Measurements from ENCODE around the gene PUS1. TPM values are rescaled to one million over a fixed set of nuclear protein-coding genes. Genes with fewer than 3 reads are reported as not detected.

PUS1 gene
- total RNA-seq, 2 experiments from 2014 or later = 43.5 to 78.3 TPM

DNA sequence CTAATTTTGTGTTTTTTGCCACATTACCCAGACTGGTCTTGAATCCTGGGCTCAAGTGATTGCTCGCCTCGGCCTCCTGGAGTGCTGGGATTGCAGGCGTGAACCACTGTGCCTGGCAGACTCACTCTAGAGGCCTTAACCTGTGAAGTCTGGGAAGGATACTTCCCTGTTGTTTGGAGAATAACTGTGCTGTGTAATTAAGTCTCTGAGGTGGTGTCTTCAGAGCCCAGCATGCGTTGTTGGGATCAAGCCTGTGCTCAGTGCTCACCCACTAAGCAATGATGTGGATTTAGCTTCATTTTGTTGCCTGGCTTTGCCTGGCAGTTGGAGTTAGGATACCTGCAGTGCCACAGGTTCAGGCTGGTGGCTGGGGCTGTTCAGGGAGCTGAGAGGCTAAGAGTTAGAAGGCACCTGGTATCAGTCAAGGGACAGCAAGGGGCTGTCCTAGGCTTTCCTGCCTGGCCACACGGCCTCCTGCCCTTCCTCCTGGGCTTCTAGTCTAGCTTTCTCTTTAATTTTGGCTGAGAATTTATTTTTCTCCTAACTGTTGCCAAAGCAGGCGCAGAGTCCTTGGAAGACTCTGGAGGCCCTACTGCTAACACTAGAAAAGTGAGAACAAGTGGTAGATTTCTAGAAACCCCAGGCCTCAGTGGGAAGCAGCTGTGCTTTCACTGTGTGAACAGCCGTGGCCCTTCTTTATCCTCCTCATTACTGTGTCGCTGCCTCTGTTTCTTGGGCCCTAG lies 59.1 kb downstream of the PUS1 start:
- no peak for DNase-seq (ENCODE audit: low spot score)
- no peak overlapping the region for H3K4me2 ChIP-seq (ENCODE audit: low read length)
- no peaks in the 10 kb centered on the region for H3K9me2 ChIP-seq (ENCODE audit: insufficient read depth, low read length)
- H3K36me3 ChIP-seq (ENCODE audit: insufficient read depth, low read length) = peaks cover 89% of the 10 kb centered on the region
- no peaks in the 10 kb centered on the region for H3K4me1 ChIP-seq (ENCODE audit: insufficient read depth, low read length, poor library complexity, severe bottlenecking)
- no peaks in the 10 kb centered on the region for H3K9me3 ChIP-seq (ENCODE audit: low read length)
- H3K4me3 ChIP-seq (ENCODE audit: low read depth, low read length, poor library complexity, severe bottlenecking) = no peak overlapping the region
- BruUV-seq (replicated peaks) = no TSS peak
- POLR2A ChIA-PET = no interaction called here
- no peaks in the 10 kb centered on the region for H4K20me1 ChIP-seq (ENCODE audit: insufficient read depth, low read length)
- H3K79me2 ChIP-seq (ENCODE audit: insufficient read depth, low read depth, low read length) = no peaks in the 10 kb centered on the region
- H3K27ac ChIP-seq (ENCODE audit: low read depth, low read length, poor library complexity, severe bottlenecking) = no peak overlapping the region
- intact Hi-C loops (cut with micrococcal nuclease; ENCODE audit: unreplicated experiment) = no loop called here
- CTCF ChIA-PET (ENCODE audit: unreplicated experiment) = no interaction called here
- TF ChIP-seq, protein P1, sequence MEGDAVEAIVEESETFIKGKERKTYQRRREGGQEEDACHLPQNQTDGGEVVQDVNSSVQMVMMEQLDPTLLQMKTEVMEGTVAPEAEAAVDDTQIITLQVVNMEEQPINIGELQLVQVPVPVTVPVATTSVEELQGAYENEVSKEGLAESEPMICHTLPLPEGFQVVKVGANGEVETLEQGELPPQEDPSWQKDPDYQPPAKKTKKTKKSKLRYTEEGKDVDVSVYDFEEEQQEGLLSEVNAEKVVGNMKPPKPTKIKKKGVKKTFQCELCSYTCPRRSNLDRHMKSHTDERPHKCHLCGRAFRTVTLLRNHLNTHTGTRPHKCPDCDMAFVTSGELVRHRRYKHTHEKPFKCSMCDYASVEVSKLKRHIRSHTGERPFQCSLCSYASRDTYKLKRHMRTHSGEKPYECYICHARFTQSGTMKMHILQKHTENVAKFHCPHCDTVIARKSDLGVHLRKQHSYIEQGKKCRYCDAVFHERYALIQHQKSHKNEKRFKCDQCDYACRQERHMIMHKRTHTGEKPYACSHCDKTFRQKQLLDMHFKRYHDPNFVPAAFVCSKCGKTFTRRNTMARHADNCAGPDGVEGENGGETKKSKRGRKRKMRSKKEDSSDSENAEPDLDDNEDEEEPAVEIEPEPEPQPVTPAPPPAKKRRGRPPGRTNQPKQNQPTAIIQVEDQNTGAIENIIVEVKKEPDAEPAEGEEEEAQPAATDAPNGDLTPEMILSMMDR (conservative IDR thresholded peaks at IDR 0.05; ENCODE audit: low read length) = no peak
- TF ChIP-seq EZH2phosphoT487 (IDR thresholded peaks at IDR 0.05; ENCODE audit: borderline replicate concordance, low read depth, low read length) = no peak
- no peak overlapping the region for H2AFZ ChIP-seq (ENCODE audit: low read length)

DNA sequence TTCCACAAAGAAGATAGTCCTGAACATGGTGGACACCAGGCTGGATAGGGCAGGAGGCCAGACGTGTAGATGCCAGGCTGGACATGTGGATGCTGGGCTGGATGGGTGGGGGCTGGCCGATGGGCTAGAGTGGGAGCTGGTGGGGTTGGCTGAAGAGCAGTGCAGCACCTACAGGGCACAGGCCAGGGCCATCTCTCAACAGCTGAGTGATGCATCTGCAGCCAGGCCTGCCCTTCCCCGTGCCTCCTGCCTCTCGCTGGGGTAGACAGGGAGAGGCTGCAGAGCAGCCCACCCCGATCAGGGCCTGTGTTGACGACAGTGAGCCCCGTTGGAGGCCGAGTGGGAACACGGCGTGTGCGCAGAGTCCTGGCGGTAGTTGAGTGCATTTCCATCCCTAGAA lies 59.9 kb downstream of the PUS1 start:
- BruUV-seq (replicated peaks) = no TSS peak
- DNase-seq (ENCODE audit: low spot score) = no peak
- Histone ChIP-seq H4K20me1 (ENCODE audit: insufficient read depth, low read length) (no peaks in the 10 kb centered on the region), H2AFZ (ENCODE audit: low read length) (no peak overlapping the region), H3K4me1 (ENCODE audit: insufficient read depth, low read length, poor library complexity, severe bottlenecking) (no peaks in the 10 kb centered on the region), H3K4me3 (ENCODE audit: low read depth, low read length, poor library complexity, severe bottlenecking) (no peak overlapping the region), H3K36me3 (ENCODE audit: insufficient read depth, low read length) (peaks cover 89% of the 10 kb centered on the region), H3K9me3 (ENCODE audit: low read length) (no peaks in the 10 kb centered on the region), H3K79me2 (ENCODE audit: insufficient read depth, low read depth, low read length) (no peaks in the 10 kb centered on the region), H3K27ac (ENCODE audit: low read depth, low read length, poor library complexity, severe bottlenecking) (no peak overlapping the region), H3K4me2 (ENCODE audit: low read length) (no peak overlapping the region), H3K9me2 (ENCODE audit: insufficient read depth, low read length) (no peaks in the 10 kb centered on the region)
- intact Hi-C loops (cut with micrococcal nuclease; ENCODE audit: unreplicated experiment) = no loop called here
- POLR2A ChIA-PET = interaction anchor here (0.6 kb wide), 1 partner anchor 21 kb away, joined by 5 read pairs; no protein-coding TSS in a partner anchor
- CTCF ChIA-PET (ENCODE audit: unreplicated experiment) = no interaction called here
- TF ChIP-seq, protein P1 (conservative IDR thresholded peaks at IDR 0.05; ENCODE audit: low read length) = no peak
- no peak for TF ChIP-seq EZH2phosphoT487 (IDR thresholded peaks at IDR 0.05; ENCODE audit: borderline replicate concordance, low read depth, low read length)
